Dedifferentiated amniotic fluid mesenchymal stem cell (primary cell): ENCODE data around the gene MTURN.
"Not testable (repeated sequence)": the region's sequence is repeated elsewhere in the genome, so short reads cannot be mapped to it uniquely, and the experiment has no call there.

Source experiments
- DNase-seq: peaks from one replicate; pipeline ENCODE4 v3.0.0-alpha.2; 2016; ENCODE audit errors: extremely low spot score

Gene MTURN

GRCh38 chr7:30134611-30135300 lies at the start of gene MTURN:
Gene MTURN (plus strand): TSS chr7:30134986. CDS start chr7:30135137, 151 bp downstream.
- peak; percentile 80 for DNase-seq

- no peak for DNase-seq
Measured at GRCh38 chr7:30086529-30086928, 48.3 kb upstream of the MTURN start.

- DNase-seq: no peak
Measured at GRCh38 chr7:30087371-30087770, 47.4 kb upstream of the MTURN start.

GRCh38 chr7:30088362-30088761 lies 46.4 kb upstream of the MTURN start:
- no peak for DNase-seq

GRCh38 chr7:30090111-30090510 lies 44.7 kb upstream of the MTURN start:
- no peak for DNase-seq

GRCh38 chr7:30091491-30091912 lies 43.3 kb upstream of the MTURN start:
- peak; percentile 80 for DNase-seq

GRCh38 chr7:30091987-30092386 lies 42.8 kb upstream of the MTURN start:
- DNase-seq: no peak

GRCh38 chr7:30093420-30093952 lies 41.3 kb upstream of the MTURN start:
- no peak for DNase-seq

- DNase-seq: not testable (repeated sequence)
Measured at GRCh38 chr7:30098599-30098998, 36.2 kb upstream of the MTURN start.

GRCh38 chr7:30102281-30102680 lies 32.5 kb upstream of the MTURN start:
- no peak for DNase-seq

- no peak for DNase-seq
Measured at GRCh38 chr7:30104157-30104556, 30.6 kb upstream of the MTURN start.

GRCh38 chr7:30112103-30112713 lies 22.6 kb upstream of the MTURN start:
- DNase-seq: no peak

- no peak for DNase-seq
Measured at GRCh38 chr7:30113144-30113543, 21.6 kb upstream of the MTURN start.

- DNase-seq: no peak
Measured at GRCh38 chr7:30114536-30115238, 20.1 kb upstream of the MTURN start.

GRCh38 chr7:30115709-30116297 lies 19.0 kb upstream of the MTURN start:
- no peak for DNase-seq

GRCh38 chr7:30116771-30117170 lies 18.0 kb upstream of the MTURN start:
- DNase-seq: peak; percentile 46

- no peak for DNase-seq
Measured at GRCh38 chr7:30117896-30118295, 16.9 kb upstream of the MTURN start.

GRCh38 chr7:30119890-30120577 lies 14.8 kb upstream of the MTURN start:
- no peak for DNase-seq

- DNase-seq: no peak
Measured at GRCh38 chr7:30133736-30134610, 813 bp upstream of the MTURN start.

GRCh38 chr7:30135301-30136116 lies 723 bp downstream of the MTURN start:
- peak; percentile 50 for DNase-seq
